Measurements from ENCODE around the gene GUCA2B.

GUCA2B gene

GRCh38 chr1:42152907-42153600, at the start of gene GUCA2B:
TSS of gene GUCA2B (plus strand) at chr1:42153410. CDS start at chr1:42153451, 41 bp downstream.
- no peak for DNase-seq (ENCODE audit: extremely low read depth, low read depth)
- TF ChIP-seq CTCF (IDR thresholded peaks at IDR 0.05; ENCODE audit: low read depth, low read length) = no peak

- DNase-seq (ENCODE audit: extremely low read depth, low read depth) = no peak
- TF ChIP-seq CTCF (IDR thresholded peaks at IDR 0.05; ENCODE audit: low read depth, low read length) = no peak
Measured at GRCh38 chr1:42105025-42105424, 48.2 kb upstream of the GUCA2B start.

- no peak for DNase-seq (ENCODE audit: extremely low read depth, low read depth)
- no peak for TF ChIP-seq CTCF (IDR thresholded peaks at IDR 0.05; ENCODE audit: low read depth, low read length)
Measured at GRCh38 chr1:42108309-42108708, 44.9 kb upstream of the GUCA2B start.

- DNase-seq (ENCODE audit: extremely low read depth, low read depth) = no peak
- no peak for TF ChIP-seq CTCF (IDR thresholded peaks at IDR 0.05; ENCODE audit: low read depth, low read length)
Measured at GRCh38 chr1:42109600-42109999, 43.6 kb upstream of the GUCA2B start.

GRCh38 chr1:42114229-42114628, 39.0 kb upstream of the GUCA2B start:
- DNase-seq (ENCODE audit: extremely low read depth, low read depth) = no peak
- no peak for TF ChIP-seq CTCF (IDR thresholded peaks at IDR 0.05; ENCODE audit: low read depth, low read length)

- no peak for DNase-seq (ENCODE audit: extremely low read depth, low read depth)
- TF ChIP-seq CTCF (IDR thresholded peaks at IDR 0.05; ENCODE audit: low read depth, low read length) = no peak
Measured at GRCh38 chr1:42117214-42117613, 36.0 kb upstream of the GUCA2B start.

- no peak for DNase-seq (ENCODE audit: extremely low read depth, low read depth)
- no peak for TF ChIP-seq CTCF (IDR thresholded peaks at IDR 0.05; ENCODE audit: low read depth, low read length)
Measured at GRCh38 chr1:42118125-42118524, 35.1 kb upstream of the GUCA2B start.
